Endothelial cell of umbilical vein (primary cell): ENCODE results near the gene TIRAP. TPM values are rescaled to one million over a fixed set of nuclear protein-coding genes. Genes with fewer than 3 reads are reported as not detected.

Source experiments
- BruUV-seq: library from RNA; stranded (reverse); fragments of 400-500 nt; replicated peaks from 2 replicates; lab custom pipeline; 2021; lab: Mats Ljungman, UMichigan
- CTCF ChIA-PET: fragments of 300-600, 350-600 bp; sonication (Branson Sonifier 250); formaldehyde crosslinking; loops from one replicate; lab custom pipeline; 2021; ENCODE audit warnings: antibody characterized with exemption, inconsistent platforms; lab: Charles Lee
- POLR2A ChIA-PET: fragments of 300-600, 350-600 bp; sonication (Branson Sonifier 250); formaldehyde crosslinking; loops from one replicate; lab custom pipeline; 2021; ENCODE audit warnings: antibody characterized with exemption, inconsistent platforms; lab: Charles Lee
- DNase-seq: peaks from one replicate; pipeline ENCODE4 v3.0.0-alpha.2; 2011; ENCODE audit warnings: low read depth, low spot score
- FAIRE-seq: peaks from 2 replicates; lab custom pipeline; 2011; peaks lifted over from hg19 to GRCh38; lab: Jason Lieb, UNC
- H2AFZ ChIP-seq: 2 replicates; pipeline ENCODE4 v1.6.0; 2012; ENCODE audit warnings: low read depth, low read length, control low read depth, inconsistent platforms
- H3K27ac ChIP-seq: 2 replicates; pipeline ENCODE4 v1.5.1; 2011; ENCODE audit warnings: low read depth, mild to moderate bottlenecking, control low read depth, low read length, moderate library complexity; ENCODE audit not compliant: insufficient read depth
- H3K27me3 ChIP-seq, 2 experiments: 2 replicates each; pipeline versions ENCODE4 v1.6.0 to v1.6.1; 2011; ENCODE audit warnings: low read length in 2 of 2, mixed read lengths in 1 of 2; ENCODE audit not compliant: control insufficient read depth in 2 of 2, insufficient read depth in 2 of 2
- H3K36me3 ChIP-seq, 2 experiments: 2 replicates in 1 of 2; 3 replicates in 1 of 2; pipeline ENCODE4 v1.5.1; 2011; ENCODE audit warnings: low read length in 2 of 2, mild to moderate bottlenecking in 1 of 2, moderate library complexity in 1 of 2; ENCODE audit not compliant: control insufficient read depth in 2 of 2, insufficient read depth in 2 of 2; ENCODE audit errors: extremely low read depth in 1 of 2
- H3K4me1 ChIP-seq: 3 replicates; pipeline ENCODE4 v1.5.1; 2011; ENCODE audit warnings: mild to moderate bottlenecking, low read length; ENCODE audit not compliant: control insufficient read depth, insufficient read depth; ENCODE audit errors: extremely low read depth
- H3K4me2 ChIP-seq: 2 replicates; pipeline ENCODE4 v1.6.1; 2011; ENCODE audit warnings: low read length, control low read depth, mixed read lengths; ENCODE audit not compliant: insufficient read depth
- H3K4me3 ChIP-seq, 3 experiments: fragments of 200-600 bp in 1 of 3; sonication (generic), shearing (Covaris generic) in 1 of 3; replicated peaks in 1 of 3; 2 replicates each; pipeline ENCODE4 v1.5.1; 2011 to 2016; ENCODE audit warnings: control low read depth in 3 of 3, low read length in 3 of 3, mild to moderate bottlenecking in 2 of 3, inconsistent platforms in 1 of 3, low read depth in 1 of 3, moderate library complexity in 1 of 3; ENCODE audit not compliant: insufficient read depth in 1 of 3
- H3K79me2 ChIP-seq: 2 replicates; pipeline ENCODE4 v1.6.0; 2012; ENCODE audit warnings: low read length, inconsistent platforms; ENCODE audit not compliant: control insufficient read depth, insufficient read depth
- H3K9ac ChIP-seq: replicated peaks from 2 replicates; pipeline ENCODE3; 2011; ENCODE audit warnings: low read length, control low read depth; ENCODE audit not compliant: insufficient read depth; ENCODE audit errors: extremely low read depth
- H3K9me1 ChIP-seq: replicated peaks from 3 replicates; pipeline ENCODE4 v1.6.0; 2011; ENCODE audit warnings: mild to moderate bottlenecking, low read length; ENCODE audit not compliant: control insufficient read depth, insufficient read depth; ENCODE audit errors: extremely low read depth
- H3K9me3 ChIP-seq: replicated peaks from 2 replicates; pipeline ENCODE4 v1.5.1; 2012; ENCODE audit warnings: low read length, inconsistent platforms; ENCODE audit not compliant: control insufficient read depth, insufficient read depth
- H4K20me1 ChIP-seq: replicated peaks from 2 replicates; pipeline ENCODE3; 2011; ENCODE audit warnings: mild to moderate bottlenecking, low read length; ENCODE audit not compliant: control insufficient read depth, insufficient read depth; ENCODE audit errors: extremely low read depth
- CTCF ChIP-seq, 2 donors: IDR thresholded peaks; 1 replicate in 1 of 2; 2 replicates in 1 of 2; pipeline ENCODE4 v1.5.1; 2011; ENCODE audit warnings: low read length in 2 of 2, mild to moderate bottlenecking in 2 of 2, moderate library complexity in 2 of 2, control low read depth in 1 of 2, inconsistent platforms in 1 of 2, low read depth in 1 of 2; ENCODE audit not compliant: insufficient read depth in 1 of 2; ENCODE audit errors: extremely low read depth in 1 of 2
- EZH2 ChIP-seq: IDR thresholded peaks from 2 replicates; pipeline ENCODE4 v1.6.1; 2012; ENCODE audit warnings: borderline replicate concordance, low read depth, mild to moderate bottlenecking, moderate library complexity, low read length, inconsistent platforms; ENCODE audit not compliant: severe bottlenecking
- FOS ChIP-seq: IDR thresholded peaks from 2 replicates; pipeline ENCODE4 v1.6.1; 2011; ENCODE audit warnings: mild to moderate bottlenecking, low read length, moderate library complexity, borderline replicate concordance; ENCODE audit not compliant: insufficient read depth
- GATA2 ChIP-seq: IDR thresholded peaks from 2 replicates; pipeline ENCODE4 v1.7.0; 2011; ENCODE audit warnings: low read depth, mild to moderate bottlenecking, moderate library complexity, mixed read lengths, low read length; ENCODE audit not compliant: insufficient read length, insufficient read depth
- JUN ChIP-seq: IDR thresholded peaks from 2 replicates; pipeline ENCODE4 v1.6.1; 2011; ENCODE audit warnings: borderline replicate concordance, low read depth; ENCODE audit not compliant: insufficient read length, insufficient read depth
- MAX ChIP-seq: IDR thresholded peaks from 2 replicates; pipeline ENCODE4 v1.6.1; 2011; ENCODE audit not compliant: insufficient read depth, insufficient read length
- MYC ChIP-seq: IDR thresholded peaks from one replicate; pipeline ENCODE4 v1.6.1; 2011; ENCODE audit warnings: mild to moderate bottlenecking, low read depth, low read length
- POLR2A ChIP-seq: IDR thresholded peaks from 2 replicates; pipeline ENCODE4 v1.6.1; 2012; ENCODE audit warnings: low read depth, mild to moderate bottlenecking, control low read depth, low read length
- POLR2AphosphoS5 ChIP-seq: IDR thresholded peaks from 2 replicates; pipeline ENCODE4 v1.6.1; 2012; ENCODE audit warnings: low read depth, mild to moderate bottlenecking, control low read depth, low read length, moderate library complexity; ENCODE audit not compliant: insufficient read depth
- dilution Hi-C: fragments of 300-500 bp; cut with MboI; formaldehyde crosslinking; loops from one replicate; pipeline ENCODE4 v1.15.0; 2019; ENCODE audit warnings: low sequenced_read_pairs; ENCODE audit not compliant: extremely low pct_ligation_motif_present
- intact Hi-C: fragments of 100-400 bp; cut with micrococcal nuclease; formaldehyde crosslinking; loops from one replicate; pipeline ENCODE4 v1.10.0; 2022
- polyA plus RNA-seq, 4 experiments: library from polyadenylated mRNA; depleted of rRNA in 3 of 4; stranded (reverse) in 3 of 4; unstranded in 1 of 4; fragments of >200 nt; gene quantifications; 2 replicates each; pipeline versions ENCODE4 v1.2.1 to v1.2.3, GENCODE V29; 2011 to 2012; ENCODE audit warnings: missing spikeins in 1 of 4
- total RNA-seq: library from RNA; stranded (reverse); gene quantifications from 2 replicates; pipeline ENCODE4 v1.2.3, GENCODE V29; 2021

TIRAP gene
- total and polyA plus RNA-seq, 2 donors (not counting 3 experiments of a cell fraction or from before 2014, with no cell fraction given): 9.3 to 11.0 TPM

GRCh38 chr11:126334659-126335462 is 52.0 kb downstream of the TIRAP start:
- Histone ChIP-seq H3K9me3 (no peaks in the 10 kb centered on the region), H3K27me3 (no peaks in the 10 kb centered on the region), H3K4me1 (peaks cover 32% of the 10 kb centered on the region), H3K36me3 (no peaks in the 10 kb centered on the region), H2AFZ (no peak overlapping the region), H3K27ac (peak overlapping the region; percentile 95), H3K79me2 (no peaks in the 10 kb centered on the region), H3K9ac (no peak overlapping the region), H3K4me2 (no peak overlapping the region), H3K4me3 (no peak overlapping the region), H4K20me1 (no peaks in the 10 kb centered on the region), H3K9me1 (no peaks in the 10 kb centered on the region)
- dilution Hi-C loops: no loop called here
- POLR2A ChIA-PET: no interaction called here
- no TSS peak for BruUV-seq
- CTCF ChIA-PET: interaction anchor here (0.7 to 3.6 kb wide), 5 partner anchors 19 to 145 kb away, joined by 3 to 14 read pairs (median 6); no protein-coding TSS in a partner anchor
- TF ChIP-seq MYC (no peak), CTCF (IDR thresholded peaks at IDR 0.05; ENCODE audit: extremely low read depth in 1 of 2, insufficient read depth in 1 of 2, low read depth in 1 of 2, low read length in 2 of 2) (no peak), EZH2 (no peak), GATA2 (no peak), POLR2AphosphoS5 (no peak), JUN (no peak), MAX (no peak), POLR2A (no peak), FOS (no peak)
- no peak for DNase-seq
- intact Hi-C loops: no loop called here
- peak; percentile 28 for FAIRE-seq
